Muscle layer of duodenum (tissue), 2 donors: Measurements from ENCODE around the gene GRIK2.

Experiments
- H3K27ac ChIP-seq: one replicate; pipeline ENCODE4 v1.7.0; 2013; ENCODE audit warnings: mild to moderate bottlenecking, low read length
- H3K27me3 ChIP-seq: one replicate; pipeline ENCODE4 v1.7.0; 2013; ENCODE audit warnings: low read depth, mild to moderate bottlenecking, control low read depth, low read length
- H3K36me3 ChIP-seq, 2 donors: one replicate each; pipeline ENCODE4 v1.7.0; 2013; ENCODE audit warnings: low read length in 2 of 2, control low read depth in 1 of 2, mild to moderate bottlenecking in 1 of 2; ENCODE audit not compliant: insufficient read depth in 2 of 2, control insufficient read depth in 1 of 2
- H3K4me1 ChIP-seq, 2 donors: one replicate each; pipeline ENCODE4 v1.7.0; 2013; ENCODE audit warnings: low read length in 2 of 2, mild to moderate bottlenecking in 2 of 2, control low read depth in 1 of 2, moderate library complexity in 1 of 2; ENCODE audit not compliant: insufficient read depth in 2 of 2, control insufficient read depth in 1 of 2
- H3K4me3 ChIP-seq, 2 donors: one replicate each; pipeline ENCODE4 v1.7.0; 2013; ENCODE audit warnings: low read length in 2 of 2, low read depth in 1 of 2, mild to moderate bottlenecking in 1 of 2
- H3K9me3 ChIP-seq, 2 donors: one replicate each; pipeline ENCODE4 v1.7.0; 2013; ENCODE audit warnings: low read length in 2 of 2, control low read depth in 1 of 2, mild to moderate bottlenecking in 1 of 2; ENCODE audit not compliant: control insufficient read depth in 1 of 2
- donor health status: healthy.

Gene GRIK2

DNA sequence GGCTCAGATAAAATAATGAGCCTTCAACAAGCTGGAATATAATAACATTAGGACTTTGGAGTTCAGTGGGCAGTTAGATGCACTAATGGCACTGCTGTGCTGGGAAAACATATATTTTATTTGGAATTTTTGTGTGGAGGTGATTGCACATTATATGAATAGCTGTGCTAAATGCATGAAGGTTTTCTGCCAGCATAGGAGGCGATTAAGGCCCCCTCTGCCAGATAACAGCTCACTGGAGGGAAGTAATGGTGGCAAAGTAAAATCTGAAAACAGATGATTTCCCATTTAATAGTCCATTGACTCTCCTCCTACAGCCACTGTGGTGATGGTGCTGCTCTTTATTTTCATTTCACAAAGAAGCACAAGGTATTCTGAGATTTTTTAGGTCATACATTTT, 326.0 kb downstream of the GRIK2 start:
- H3K9me3 ChIP-seq, result no peaks in the 10 kb centered on the region
- no peak overlapping the region for H3K27ac ChIP-seq
- H3K36me3 ChIP-seq, result no peaks in the 10 kb centered on the region
- H3K4me3 ChIP-seq, result no peak overlapping the region
- H3K4me1 ChIP-seq, result no peaks in the 10 kb centered on the region
- H3K27me3 ChIP-seq, result no peaks in the 10 kb centered on the region

DNA sequence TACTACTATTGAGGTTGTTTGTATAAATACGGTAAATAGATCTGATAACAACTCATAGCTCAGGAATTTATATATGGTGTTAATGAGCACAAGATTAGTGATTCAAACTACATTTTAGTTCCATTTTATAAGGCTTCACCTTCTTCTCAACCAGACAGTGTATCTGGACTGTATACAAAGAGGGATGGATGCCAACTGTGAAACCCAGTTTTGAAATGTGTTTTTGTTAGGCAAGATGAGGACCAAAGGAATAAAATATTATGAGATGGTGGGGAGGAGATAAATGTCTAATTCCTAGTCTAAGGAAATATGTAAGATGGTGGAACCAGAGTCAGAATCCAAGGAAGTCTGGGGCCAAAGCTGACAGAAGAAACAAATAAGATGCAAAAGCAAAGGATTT, 329.0 kb downstream of the GRIK2 start:
- Histone ChIP-seq H3K4me1 (no peaks in the 10 kb centered on the region), H3K27ac (no peak overlapping the region), H3K4me3 (no peak overlapping the region), H3K27me3 (no peaks in the 10 kb centered on the region), H3K36me3 (no peaks in the 10 kb centered on the region), H3K9me3 (no peaks in the 10 kb centered on the region)

DNA sequence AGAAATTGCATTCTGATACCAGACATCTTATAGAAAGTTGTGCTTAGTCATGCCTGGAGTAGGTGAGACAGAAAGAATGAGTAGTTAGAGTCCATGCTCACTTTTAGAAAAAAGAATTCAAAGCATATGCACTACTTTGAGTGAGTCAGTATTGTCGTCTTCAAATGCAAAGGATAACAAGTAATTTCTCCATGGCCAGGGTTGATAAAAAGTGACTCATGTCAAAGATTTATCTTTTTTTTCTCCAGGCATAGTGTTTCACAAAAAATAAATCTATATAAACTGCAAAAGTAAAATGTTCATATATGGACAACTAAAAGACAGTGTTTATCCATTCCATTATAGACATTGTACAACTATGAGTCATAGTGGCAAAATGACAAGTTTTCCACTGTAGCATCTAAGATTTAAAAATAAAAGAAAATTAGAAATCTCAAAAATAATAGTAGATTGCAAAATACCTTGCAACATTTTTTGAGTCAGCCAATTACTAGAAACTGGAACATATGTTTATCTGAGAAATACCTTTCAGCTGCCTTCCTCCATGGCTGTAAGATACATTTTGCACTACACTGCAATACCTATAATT, 329.6 kb downstream of the GRIK2 start:
- Histone ChIP-seq H3K9me3 (no peaks in the 10 kb centered on the region), H3K27ac (no peak overlapping the region)

DNA sequence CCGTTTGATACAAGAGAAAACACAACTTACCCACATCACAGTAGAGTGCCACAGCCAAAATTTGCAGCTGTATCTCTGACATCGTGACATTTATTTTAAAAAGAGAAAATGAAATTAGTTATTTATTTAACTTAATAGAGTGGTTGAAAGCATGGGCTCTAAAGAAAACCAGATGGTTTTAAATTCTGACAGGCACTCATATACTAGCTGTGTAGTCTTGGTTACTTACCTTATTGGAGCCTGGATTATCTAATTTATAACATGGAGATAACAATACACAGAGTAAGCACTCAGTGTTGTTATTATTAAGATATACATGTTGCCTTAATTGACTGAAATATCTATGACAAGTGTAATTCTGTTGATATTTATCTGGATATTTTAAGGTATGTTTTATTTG, 334.9 kb downstream of the GRIK2 start:
- no peaks in the 10 kb centered on the region for H3K9me3 ChIP-seq
- no peak overlapping the region for H3K4me3 ChIP-seq
- H3K27me3 ChIP-seq, result no peaks in the 10 kb centered on the region
- no peaks in the 10 kb centered on the region for H3K4me1 ChIP-seq
- no peak overlapping the region for H3K27ac ChIP-seq
- H3K36me3 ChIP-seq, result no peaks in the 10 kb centered on the region

More for the DNA sequence above, 329.6 kb downstream of the GRIK2 start:
- H3K27me3 ChIP-seq, result no peaks in the 10 kb centered on the region
- no peaks in the 10 kb centered on the region for H3K36me3 ChIP-seq
- H3K4me3 ChIP-seq, result no peak overlapping the region
- no peaks in the 10 kb centered on the region for H3K4me1 ChIP-seq

DNA sequence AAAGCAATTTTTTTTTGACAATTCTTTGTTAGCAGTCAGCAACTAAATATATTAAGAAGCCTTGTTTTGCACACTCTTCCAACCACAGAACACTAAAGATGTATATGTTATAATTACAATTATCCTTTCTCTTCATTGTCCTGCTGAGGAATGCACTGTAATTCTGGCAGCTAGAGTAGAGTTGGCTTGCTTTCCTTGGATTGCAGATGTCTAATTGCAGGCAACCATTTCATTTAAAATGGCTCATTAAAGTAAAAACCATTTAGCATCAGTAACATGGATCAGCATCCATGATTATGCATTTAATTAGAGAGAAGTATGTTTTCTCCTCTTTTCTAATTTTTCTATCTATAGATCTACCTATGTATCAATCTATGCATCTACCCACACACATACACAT, 335.4 kb downstream of the GRIK2 start:
- H3K4me3 ChIP-seq, result no peak overlapping the region
- no peaks in the 10 kb centered on the region for H3K27me3 ChIP-seq
- H3K27ac ChIP-seq, result no peak overlapping the region
- no peaks in the 10 kb centered on the region for H3K4me1 ChIP-seq
- no peaks in the 10 kb centered on the region for H3K36me3 ChIP-seq
- no peaks in the 10 kb centered on the region for H3K9me3 ChIP-seq

DNA sequence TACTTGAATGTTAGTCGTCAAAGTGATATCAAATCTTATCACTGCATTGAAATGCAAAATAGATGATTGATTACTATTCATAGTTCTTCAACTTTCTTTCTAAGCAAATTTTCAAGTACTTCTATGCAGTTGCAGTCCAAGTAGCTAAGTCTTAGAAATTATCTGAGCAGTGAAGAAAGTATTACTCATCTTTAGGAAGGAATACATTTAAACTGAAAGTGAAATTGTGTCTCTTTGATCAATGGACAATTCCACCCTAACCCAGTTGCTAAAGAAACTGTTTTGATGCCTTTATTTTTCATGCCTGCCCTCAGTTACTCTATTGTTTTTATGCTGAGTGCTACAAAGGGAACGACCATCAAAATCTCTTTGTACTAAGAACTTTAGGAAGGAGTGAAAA, 337.4 kb downstream of the GRIK2 start:
- H3K27ac ChIP-seq, result no peak overlapping the region
- no peaks in the 10 kb centered on the region for H3K9me3 ChIP-seq
- H3K4me3 ChIP-seq, result no peak overlapping the region
- no peaks in the 10 kb centered on the region for H3K4me1 ChIP-seq
- H3K36me3 ChIP-seq, result no peaks in the 10 kb centered on the region
- no peaks in the 10 kb centered on the region for H3K27me3 ChIP-seq

DNA sequence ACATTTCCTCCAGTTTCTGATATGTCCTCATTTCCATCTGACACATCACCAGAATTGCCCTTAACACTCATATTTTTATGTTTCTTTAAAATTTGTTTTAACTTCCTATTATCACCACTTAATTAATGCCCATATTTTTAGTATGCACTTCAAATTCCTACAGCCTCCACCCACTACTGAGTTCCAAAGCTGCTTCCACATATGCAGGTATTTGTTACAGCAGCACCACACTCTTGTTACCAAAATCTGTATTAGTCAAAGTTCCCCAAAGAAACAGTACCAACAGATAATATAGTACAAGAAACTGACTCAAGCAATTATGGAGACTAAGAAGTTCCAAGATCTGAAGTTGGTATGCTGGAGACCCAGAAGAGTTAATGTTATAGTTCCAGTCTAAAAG, 340.4 kb downstream of the GRIK2 start:
- Histone ChIP-seq H3K9me3 (no peaks in the 10 kb centered on the region), H3K4me1 (no peaks in the 10 kb centered on the region), H3K27me3 (no peaks in the 10 kb centered on the region), H3K27ac (no peak overlapping the region), H3K4me3 (no peak overlapping the region), H3K36me3 (no peaks in the 10 kb centered on the region)

DNA sequence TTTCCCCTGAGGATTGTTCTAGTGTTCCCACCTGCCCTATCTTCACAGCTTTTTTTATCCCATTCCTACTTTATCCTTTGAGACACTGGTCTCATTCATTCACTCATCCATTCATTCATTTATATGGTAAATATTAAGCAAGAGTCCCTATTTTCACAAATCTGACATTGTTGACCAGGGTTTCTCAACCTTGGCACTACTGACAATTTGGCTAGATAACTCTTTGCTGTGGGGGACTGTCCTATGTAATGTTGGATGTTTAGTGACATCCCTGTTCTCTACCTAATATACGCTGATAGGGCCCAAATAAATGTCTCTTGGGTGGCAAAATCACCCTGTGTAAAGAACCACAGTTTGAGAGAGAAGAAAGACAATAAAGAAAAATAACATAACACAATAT, 345.0 kb downstream of the GRIK2 start:
- no peaks in the 10 kb centered on the region for H3K4me1 ChIP-seq
- H3K27ac ChIP-seq, result no peak overlapping the region
- H3K9me3 ChIP-seq, result no peaks in the 10 kb centered on the region
- H3K36me3 ChIP-seq, result no peaks in the 10 kb centered on the region
- H3K27me3 ChIP-seq, result no peaks in the 10 kb centered on the region
- no peak overlapping the region for H3K4me3 ChIP-seq

DNA sequence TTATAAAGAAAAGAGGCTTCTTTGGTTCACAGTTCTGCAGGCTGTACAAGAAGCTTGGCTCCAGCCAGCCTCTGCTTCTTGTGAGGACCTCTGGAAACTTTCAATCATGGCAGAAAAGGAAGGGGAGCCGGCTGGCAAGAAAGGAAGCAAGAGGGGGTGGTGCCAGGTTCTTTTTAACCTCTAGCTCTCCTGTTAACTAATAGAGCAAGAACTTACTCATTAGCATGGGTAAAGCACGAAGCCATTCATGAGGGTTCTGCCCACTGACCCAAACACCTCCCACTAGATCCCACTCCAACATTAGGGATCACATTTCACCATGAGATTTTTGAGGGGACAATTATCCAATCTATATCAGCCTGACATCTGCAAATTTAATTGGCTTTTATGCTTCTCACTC, 347.1 kb downstream of the GRIK2 start:
- no peak overlapping the region for H3K4me3 ChIP-seq
- H3K4me1 ChIP-seq, result no peaks in the 10 kb centered on the region
- no peaks in the 10 kb centered on the region for H3K27me3 ChIP-seq
- H3K9me3 ChIP-seq, result no peaks in the 10 kb centered on the region
- no peaks in the 10 kb centered on the region for H3K36me3 ChIP-seq
- no peak overlapping the region for H3K27ac ChIP-seq

DNA sequence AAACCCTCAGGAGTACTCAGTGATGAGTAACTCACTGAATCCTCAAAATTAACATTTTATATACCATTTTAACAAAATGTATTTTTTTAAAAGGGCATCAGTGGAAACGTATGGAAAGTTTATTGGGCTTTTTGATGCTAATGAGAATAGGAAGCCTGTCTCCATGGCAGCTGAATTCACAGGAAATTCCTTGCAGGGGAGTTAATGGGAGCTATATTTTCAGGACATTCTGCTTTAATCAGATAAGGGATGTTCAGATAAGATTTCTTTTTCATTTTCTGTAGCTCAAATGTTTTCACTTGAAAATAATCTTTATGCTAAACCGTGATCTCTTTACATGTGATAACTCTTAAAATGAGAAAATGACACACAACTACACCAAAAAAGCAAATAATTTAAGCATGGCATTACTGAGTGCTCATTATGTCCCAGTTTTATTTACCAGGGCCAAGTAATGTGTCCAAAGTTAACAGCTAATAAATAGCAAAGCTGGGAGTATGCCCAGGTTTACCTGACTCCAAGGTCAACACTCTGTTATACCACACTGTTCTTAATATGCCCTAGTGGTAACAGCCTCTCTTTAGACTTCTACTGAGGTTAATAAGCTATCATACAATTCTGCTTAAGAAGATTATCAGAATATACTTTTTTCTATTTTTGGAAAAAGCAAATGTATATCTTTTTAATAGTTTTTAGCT, 348.1 kb downstream of the GRIK2 start:
- no peaks in the 10 kb centered on the region for H3K4me1 ChIP-seq
- H3K27ac ChIP-seq, result no peak overlapping the region
- H3K4me3 ChIP-seq, result no peak overlapping the region
- no peaks in the 10 kb centered on the region for H3K36me3 ChIP-seq
- H3K27me3 ChIP-seq, result no peaks in the 10 kb centered on the region
- H3K9me3 ChIP-seq, result no peaks in the 10 kb centered on the region

DNA sequence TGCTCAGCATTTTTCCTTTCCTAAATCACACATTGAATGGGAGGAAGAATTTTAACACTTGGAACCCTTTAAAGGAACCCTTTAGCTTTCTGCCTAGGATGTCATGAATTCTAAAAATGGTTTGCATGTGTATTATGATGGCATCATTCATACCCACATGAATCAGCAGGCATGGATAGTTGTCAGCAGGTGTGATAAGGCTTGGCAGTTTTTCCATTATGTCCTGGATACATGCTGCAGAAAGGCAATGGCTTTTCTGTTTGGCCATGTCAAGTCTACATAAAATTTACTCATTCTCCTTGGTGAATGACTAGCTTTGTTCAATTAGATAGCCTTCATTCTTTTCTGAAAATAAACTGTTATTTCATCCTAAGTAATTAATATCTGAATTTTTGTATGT, 353.7 kb downstream of the GRIK2 start:
- no peaks in the 10 kb centered on the region for H3K9me3 ChIP-seq
- H3K4me1 ChIP-seq, result no peaks in the 10 kb centered on the region
- no peak overlapping the region for H3K27ac ChIP-seq
- no peaks in the 10 kb centered on the region for H3K36me3 ChIP-seq
- no peaks in the 10 kb centered on the region for H3K27me3 ChIP-seq
- no peak overlapping the region for H3K4me3 ChIP-seq

DNA sequence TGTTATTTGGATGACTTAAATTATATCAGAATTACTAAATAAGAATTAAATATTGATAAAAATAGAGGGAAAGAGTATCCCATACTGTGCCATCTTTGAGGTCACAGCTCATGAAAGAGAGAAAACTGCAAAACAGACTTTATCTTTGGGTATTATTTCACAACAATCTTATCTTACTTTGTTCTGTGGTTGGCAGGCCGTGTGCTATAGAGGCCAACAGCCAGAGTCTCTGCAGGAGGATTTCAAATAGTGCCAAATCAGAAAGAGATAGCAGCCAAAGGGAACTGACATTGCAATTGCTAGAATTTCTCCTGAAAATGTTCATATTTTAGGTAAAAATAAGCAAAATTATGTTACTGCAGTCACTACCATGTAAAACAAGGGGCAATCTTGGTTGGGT, 354.2 kb downstream of the GRIK2 start:
- no peak overlapping the region for H3K4me3 ChIP-seq
- no peaks in the 10 kb centered on the region for H3K27me3 ChIP-seq
- H3K36me3 ChIP-seq, result no peaks in the 10 kb centered on the region
- no peaks in the 10 kb centered on the region for H3K4me1 ChIP-seq
- H3K27ac ChIP-seq, result no peak overlapping the region
- no peaks in the 10 kb centered on the region for H3K9me3 ChIP-seq
